H1 (cell line): Measurements from ENCODE around the gene NID1.

Experiments used
- CHD1 ChIP-seq: IDR thresholded peaks from 2 replicates; pipeline ENCODE4 v1.6.1; 2012; ENCODE audit warnings: low read depth, low read length, improper control_type of control experiment
- CTCF ChIP-seq, 3 experiments: IDR thresholded peaks; 1 replicate in 2 of 3; 2 replicates in 1 of 3; pipeline versions ENCODE4 v1.5.1 to v1.6.1; 2011; ENCODE audit warnings: low read length in 3 of 3, mild to moderate bottlenecking in 3 of 3, inconsistent platforms in 2 of 3, low read depth in 1 of 3, moderate library complexity in 1 of 3; ENCODE audit not compliant: insufficient read depth in 1 of 3; ENCODE audit errors: control extremely low read depth in 1 of 3
- EP300 ChIP-seq, 2 experiments: IDR thresholded peaks; 1 replicate in 1 of 2; 2 replicates in 1 of 2; pipeline ENCODE4 v1.6.1; 2011 to 2012; ENCODE audit warnings: low read depth in 2 of 2, low read length in 2 of 2, mild to moderate bottlenecking in 2 of 2, borderline replicate concordance in 1 of 2, inconsistent platforms in 1 of 2, moderate library complexity in 1 of 2
- EZH2 ChIP-seq: fragments of 200-600 bp; sonication (generic); IDR thresholded peaks from 2 replicates; pipeline ENCODE4 v1.7.1; 2012; ENCODE audit warnings: low read depth, mild to moderate bottlenecking, moderate library complexity, low read length, inconsistent platforms; ENCODE audit not compliant: severe bottlenecking
- GABPA ChIP-seq: IDR thresholded peaks from 2 replicates; pipeline ENCODE4 v1.6.1; 2011; ENCODE audit warnings: mild to moderate bottlenecking, low read length, moderate library complexity, borderline replicate concordance; ENCODE audit not compliant: insufficient read depth
- MAFK ChIP-seq: IDR thresholded peaks from 2 replicates; pipeline ENCODE4 v1.6.1; 2012; ENCODE audit warnings: low read depth, mild to moderate bottlenecking, improper control_type of control experiment, low read length
- MAX ChIP-seq: IDR thresholded peaks from 2 replicates; pipeline ENCODE4 v1.6.1; 2012; ENCODE audit warnings: inconsistent platforms
- RAD21 ChIP-seq, 2 experiments: IDR thresholded peaks in 1 of 2; conservative IDR thresholded peaks in 1 of 2; 2 replicates each; pipeline ENCODE4 v1.6.1; 2011; ENCODE audit warnings: low read depth in 2 of 2, low read length in 2 of 2, improper control_type of control experiment in 1 of 2, inconsistent platforms in 1 of 2, mild to moderate bottlenecking in 1 of 2, moderate library complexity in 1 of 2
- RFX5 ChIP-seq: IDR thresholded peaks from 2 replicates; pipeline ENCODE4 v1.6.1; 2011; ENCODE audit warnings: low read depth, low read length, improper control_type of control experiment, borderline replicate concordance
- SIN3A ChIP-seq, 2 experiments: IDR thresholded peaks in 1 of 2; conservative IDR thresholded peaks in 1 of 2; 2 replicates each; pipeline ENCODE4 v1.6.1; 2011 to 2012; ENCODE audit warnings: low read length in 2 of 2, improper control_type of control experiment in 1 of 2, low read depth in 1 of 2, mild to moderate bottlenecking in 1 of 2

- no peak for TF ChIP-seq CTCF (IDR thresholded peaks at IDR 0.05; ENCODE audit: control extremely low read depth in 1 of 3, insufficient read depth in 1 of 3, low read depth in 1 of 3, low read length in 3 of 3)
- TF ChIP-seq GABPA, result no peak
- TF ChIP-seq EP300 (IDR thresholded peaks at IDR 0.05; ENCODE audit: borderline replicate concordance in 1 of 2, low read depth in 2 of 2, low read length in 2 of 2), result no peak
- TF ChIP-seq RFX5, result no peak
- no peak for TF ChIP-seq RAD21 (IDR thresholded peaks at IDR 0.05 in 1 of 2, conservative IDR thresholded peaks at IDR 0.05 in 1 of 2; ENCODE audit: low read depth in 2 of 2, low read length in 2 of 2)
- TF ChIP-seq SIN3A (conservative IDR thresholded peaks at IDR 0.05 in 1 of 2, IDR thresholded peaks at IDR 0.05 in 1 of 2; ENCODE audit: low read depth in 1 of 2, low read length in 2 of 2), result no peak
- no peak for TF ChIP-seq MAX
- TF ChIP-seq MAFK, result no peak
- no peak for TF ChIP-seq CHD1
- TF ChIP-seq EZH2, result no peak
Observed at GRCh38 chr1:235945775-235946570, 118.9 kb downstream of the NID1 start.
